Activated T-helper 1 cell treated with Interleukin-2 at 50 U/mL for 16 hours (primary cell): ENCODE data around the gene BLNK.
"Not testable (repeated sequence)": the region's sequence is repeated elsewhere in the genome, so short reads cannot be mapped to it uniquely, and the experiment has no call there.

ENCODE experiments used
- DNase-seq: peaks from one replicate; pipeline ENCODE4 v3.0.0-alpha.2; 2020; ENCODE audit warnings: low read depth

Gene BLNK

DNA sequence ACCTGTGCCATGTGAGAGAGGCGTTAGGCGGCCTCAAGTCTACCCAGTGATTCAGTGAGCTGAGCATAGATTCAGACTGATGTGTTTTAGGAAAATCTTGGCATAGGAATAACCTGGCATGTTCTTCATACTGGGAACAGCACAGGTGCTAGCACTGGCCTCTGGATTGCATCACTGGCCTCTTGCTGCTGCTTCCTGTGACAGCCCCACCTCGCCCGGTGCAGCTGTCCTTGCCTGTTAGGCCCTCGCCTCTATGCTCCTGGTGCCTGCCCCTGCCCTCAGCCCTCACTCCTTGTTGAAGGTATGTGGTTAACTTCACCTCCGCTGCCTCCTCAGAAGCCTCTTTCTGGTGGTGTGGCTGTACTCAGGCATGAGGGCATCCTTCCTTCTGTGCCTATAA is 46.2 kb downstream of the BLNK start:
- DNase-seq, result no peak

DNA sequence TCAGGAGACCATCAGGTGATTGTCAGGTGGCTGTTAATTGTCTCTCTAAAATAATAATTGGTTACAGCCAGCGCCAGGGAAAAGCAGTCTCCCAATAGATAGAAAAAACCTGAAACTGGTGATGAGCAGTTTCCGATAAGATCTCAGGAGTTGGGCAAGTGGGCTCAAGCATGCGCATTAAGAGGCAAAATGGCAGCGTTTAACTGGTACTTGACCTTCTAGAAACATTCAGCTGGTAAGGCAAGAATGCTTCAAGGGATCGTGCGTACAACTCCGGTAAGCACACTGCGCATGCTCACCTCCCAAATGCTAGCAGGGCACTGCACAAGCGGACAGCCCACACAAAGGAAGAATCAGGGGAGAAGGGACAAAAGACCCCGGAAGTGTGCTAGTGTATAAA is 48.5 kb downstream of the BLNK start:
- no peak for DNase-seq

DNA sequence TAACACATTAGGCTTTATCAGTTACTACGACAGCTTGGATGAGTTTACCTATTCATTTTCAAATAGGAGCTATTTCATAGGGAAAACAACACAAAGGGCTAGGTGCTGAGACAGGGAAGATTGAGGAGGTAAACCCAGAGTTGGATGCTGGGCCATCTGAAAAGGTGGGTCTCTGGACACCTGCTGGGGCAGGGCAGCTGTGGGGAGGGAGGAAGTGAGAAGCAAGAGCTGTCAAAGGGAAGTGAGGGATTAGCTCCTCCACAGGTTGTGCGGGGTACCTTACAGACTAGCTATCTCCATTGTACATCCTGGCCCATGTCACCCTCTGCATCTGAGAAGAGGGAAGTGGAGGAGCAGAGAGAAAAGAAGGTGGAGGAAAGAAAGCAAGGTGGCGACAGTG is 48.9 kb downstream of the BLNK start:
- DNase-seq, result no peak

DNA sequence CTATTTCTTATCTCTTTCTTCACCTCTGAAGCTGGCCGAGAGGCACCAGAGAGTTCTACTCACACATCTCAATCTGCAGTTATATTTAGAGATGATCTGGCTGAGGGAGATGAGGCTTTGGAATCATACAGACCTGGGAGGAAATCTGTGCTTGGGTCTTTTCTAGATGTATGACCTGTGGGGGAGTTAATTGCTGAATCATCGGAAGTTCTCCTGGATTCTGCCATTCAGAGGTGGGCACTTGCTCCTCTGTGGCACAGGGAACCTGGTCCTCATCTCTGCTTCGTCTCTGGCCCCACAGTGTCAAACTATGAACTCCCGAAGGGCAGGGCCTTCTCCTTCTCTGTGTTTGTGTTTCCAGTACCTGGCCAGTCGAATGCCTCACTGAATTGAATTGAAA is 52.5 kb downstream of the BLNK start:
- no peak for DNase-seq

DNA sequence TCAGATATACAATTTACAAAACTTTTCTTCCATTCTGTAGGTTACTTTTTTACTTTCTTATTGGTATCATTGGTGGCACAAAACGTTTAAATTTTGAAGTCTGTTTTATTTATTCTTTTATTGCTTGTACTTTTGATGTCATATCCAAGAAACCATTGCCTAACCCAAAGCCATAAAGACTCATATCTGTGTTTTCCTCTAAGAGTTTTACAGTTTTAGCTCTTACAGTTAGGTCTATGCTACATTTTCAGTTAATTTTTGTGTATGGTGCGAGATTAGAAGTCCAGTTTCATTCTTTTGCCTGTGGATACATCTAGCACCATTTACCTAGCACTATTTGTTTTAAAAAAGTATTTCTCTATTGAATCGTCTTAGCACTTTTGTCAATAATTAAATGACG is 53.7 kb downstream of the BLNK start:
- no peak for DNase-seq

DNA sequence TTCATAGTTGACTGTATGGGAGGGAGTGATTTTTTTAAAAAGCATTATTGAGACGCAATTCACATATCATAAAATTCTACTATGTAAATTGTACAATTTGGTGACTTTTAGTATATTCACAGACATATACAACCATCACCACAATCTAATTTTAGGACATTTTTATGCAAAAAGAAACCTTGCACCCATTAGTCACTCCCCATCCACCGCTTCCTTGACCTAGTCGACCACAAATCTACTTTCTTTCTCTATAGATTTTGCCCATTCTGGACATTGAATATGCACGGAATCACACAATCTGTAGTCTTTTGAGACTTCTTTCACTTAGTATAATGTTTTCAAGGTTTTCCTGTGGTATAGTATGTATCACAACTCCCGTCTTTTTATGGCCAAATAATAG is 54.6 kb downstream of the BLNK start:
- no peak for DNase-seq

DNA sequence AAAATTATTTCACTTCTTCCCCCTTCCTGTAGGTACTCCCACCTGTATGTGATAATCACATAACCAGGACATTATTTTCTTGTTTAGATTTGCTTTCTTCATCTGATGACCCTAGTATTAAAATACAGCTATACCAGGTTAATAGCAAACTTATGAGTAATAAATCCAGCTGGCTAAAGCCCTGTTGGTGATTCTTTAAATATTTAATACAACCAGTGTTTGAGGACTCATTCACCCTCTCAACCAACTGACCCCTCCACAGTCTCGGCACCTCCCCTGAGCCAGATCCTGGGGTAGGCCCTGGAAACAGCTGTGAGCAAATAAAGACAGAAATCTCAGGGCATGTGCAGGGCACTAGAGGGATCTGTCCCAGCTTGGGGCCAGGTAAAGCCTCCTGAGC is 58.5 kb downstream of the BLNK start:
- DNase-seq, result no peak

DNA sequence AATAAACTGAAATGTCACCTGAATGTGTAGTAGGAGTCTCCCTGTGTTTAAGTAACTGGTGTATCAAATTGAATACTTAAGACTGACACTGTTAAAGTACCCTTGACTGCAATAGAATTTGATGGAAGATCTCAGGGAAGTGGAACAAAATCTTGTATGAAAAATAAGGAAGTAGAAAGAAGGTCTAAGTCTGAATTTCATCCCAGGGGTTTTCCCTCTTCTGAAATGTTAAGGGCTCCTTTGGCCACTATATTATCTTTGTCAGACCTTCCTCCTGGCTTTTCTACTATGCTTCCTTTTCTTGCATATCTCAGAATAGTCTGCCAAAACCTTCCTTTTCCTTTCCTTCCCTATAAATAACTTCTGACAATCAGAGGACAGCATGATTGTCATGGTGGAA is 59.6 kb downstream of the BLNK start:
- no peak for DNase-seq

DNA sequence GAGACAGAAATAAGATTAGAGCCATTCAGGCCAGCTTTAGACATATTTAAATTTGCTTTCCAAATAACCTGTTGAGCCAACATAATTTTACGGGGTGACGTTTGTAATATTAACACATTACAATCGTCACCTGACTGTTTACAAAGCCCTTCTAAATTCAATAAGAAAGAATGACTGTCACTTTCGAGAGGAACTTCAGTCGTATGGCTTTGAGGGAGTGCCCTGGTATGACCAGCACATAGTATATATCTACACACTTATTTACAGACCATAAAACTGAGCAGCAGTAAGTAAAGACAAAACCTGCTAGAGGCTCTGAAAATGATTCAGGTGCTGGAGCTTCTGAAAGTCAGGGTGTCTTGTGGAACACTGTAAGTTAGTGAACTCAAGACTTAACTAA is 62.4 kb downstream of the BLNK start:
- no peak for DNase-seq

DNA sequence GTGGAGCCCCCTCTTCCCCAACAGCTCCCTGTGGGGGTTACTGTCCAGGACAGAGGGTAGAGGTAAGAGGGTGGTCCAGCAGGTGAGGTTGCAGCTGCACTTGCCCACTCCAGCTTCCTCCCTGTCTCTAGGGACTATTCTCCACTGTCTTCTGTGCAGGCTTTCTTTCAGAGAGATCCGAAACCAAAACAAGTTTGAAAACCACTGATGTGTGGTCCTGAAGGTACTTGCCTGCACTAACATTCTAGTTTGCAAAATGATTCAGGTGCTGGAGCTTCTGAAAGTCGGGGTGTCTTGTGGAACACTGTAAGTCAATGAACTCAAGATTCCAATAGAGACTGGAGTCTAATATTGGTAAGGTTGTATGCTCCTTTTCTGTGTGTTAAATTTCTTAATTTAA is 63.1 kb downstream of the BLNK start:
- no peak for DNase-seq

DNA sequence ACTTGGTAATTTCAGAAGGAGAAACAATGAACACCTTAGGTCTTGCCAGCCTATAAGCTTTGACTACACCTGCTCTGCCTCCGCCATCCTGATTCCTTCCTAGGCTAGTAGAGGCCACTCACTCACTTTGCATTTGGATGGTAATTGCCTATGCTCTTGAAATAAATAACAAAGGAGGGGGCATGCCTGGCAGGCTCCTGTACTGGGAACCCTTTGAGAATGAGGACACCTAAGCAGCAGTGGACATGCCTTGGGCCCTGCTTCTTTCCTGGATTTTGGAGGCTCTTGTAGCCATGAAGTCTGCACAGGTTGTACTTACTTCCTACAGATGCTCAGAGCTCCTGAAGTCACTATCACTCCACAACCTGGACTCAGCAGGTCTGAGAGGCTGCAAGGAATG is 65.8 kb downstream of the BLNK start:
- DNase-seq, result no peak

DNA sequence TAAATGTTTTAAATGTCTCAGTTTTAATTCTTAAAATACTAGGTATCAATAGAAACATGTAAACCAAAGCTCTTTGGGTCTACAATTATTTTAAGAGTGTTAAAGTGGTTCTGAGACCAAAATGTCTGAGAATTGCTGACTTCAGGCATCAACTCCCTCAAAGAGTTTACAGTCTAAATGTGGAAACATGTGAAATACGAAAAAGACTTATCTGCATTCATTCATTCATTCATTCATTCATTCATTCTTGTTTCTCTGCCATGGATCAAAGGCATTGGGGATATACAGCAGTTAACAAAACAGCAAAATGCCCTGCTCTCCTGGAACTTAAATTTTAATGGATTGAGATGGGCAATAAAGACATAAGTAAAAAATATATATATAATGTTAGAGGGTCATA is 69.8 kb downstream of the BLNK start:
- DNase-seq, result no peak

DNA sequence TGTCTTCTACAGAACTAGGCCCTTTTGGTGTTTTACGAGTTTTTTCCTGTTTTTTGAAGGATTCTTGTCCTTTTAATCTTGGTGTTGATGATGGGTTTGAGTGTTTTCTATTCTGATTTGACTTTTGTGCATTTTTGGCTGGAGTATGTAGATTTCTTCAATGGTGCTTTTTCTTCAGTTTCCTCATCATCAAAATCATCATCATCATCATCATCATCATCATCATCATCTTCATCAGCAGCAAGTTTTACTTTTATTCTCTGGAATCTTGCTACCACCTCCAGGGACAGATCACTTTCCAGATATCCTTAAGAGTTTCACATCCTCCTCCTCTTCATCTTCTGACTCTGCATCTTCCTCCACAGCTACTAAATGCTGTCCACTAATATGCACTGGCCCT is 81.9 kb downstream of the BLNK start:
- DNase-seq, result not testable (repeated sequence)

DNA sequence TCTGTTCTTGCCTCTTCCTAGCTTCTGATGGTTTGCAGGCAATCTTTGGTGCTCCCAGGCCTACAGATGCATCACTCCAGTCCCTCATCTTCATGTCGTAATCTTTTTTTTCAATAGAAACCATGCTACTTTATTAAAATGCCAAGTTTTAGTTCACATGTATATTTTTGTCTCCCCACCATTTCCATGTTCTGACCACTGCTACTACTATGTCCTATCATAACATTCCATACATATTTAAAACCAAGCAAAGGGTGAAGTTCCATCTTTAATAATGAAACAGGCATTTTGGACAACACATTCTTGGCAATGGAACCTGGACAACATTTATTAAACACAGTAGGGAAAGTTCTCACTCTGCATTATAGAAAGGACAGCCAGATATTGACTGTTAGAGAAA is 82.5 kb downstream of the BLNK start:
- no peak for DNase-seq

DNA sequence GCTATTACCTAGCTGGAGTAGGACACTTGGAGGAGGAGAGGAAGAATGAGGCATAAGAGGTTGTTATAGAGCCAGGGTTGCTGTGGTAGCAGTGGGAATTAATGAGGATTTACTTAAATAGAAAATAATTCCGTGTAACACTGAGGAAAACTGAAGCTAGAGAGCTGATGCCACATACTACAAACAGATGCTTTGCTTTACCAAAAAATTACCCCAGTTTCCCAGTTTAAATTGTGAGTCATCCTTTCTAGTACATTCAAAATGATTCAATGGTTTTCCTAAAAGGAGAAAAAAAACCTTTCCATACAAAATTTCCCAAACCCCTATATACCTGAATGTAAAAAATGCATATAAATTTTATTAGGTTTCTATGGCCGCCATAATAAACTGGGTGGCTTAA is 82.9 kb downstream of the BLNK start:
- DNase-seq, result no peak

DNA sequence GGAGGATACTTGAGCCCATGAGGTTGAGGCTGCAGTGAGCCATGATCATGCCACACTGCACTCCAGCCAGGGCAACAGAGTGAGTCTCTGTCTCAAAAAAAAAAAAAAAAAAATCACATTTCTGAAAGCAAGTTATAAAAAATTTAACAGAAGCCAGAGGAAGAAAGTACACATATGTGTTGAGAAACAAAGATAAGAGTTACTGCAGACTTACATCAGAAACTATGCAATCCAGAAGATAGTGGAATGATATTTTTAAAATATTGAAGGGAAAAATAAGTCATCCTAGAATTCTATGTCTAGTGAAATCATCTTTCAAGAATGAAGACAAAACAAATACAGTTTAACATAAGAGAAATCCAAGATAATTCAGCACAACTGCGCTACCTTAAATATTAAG is 94.4 kb downstream of the BLNK start:
- DNase-seq, result no peak

DNA sequence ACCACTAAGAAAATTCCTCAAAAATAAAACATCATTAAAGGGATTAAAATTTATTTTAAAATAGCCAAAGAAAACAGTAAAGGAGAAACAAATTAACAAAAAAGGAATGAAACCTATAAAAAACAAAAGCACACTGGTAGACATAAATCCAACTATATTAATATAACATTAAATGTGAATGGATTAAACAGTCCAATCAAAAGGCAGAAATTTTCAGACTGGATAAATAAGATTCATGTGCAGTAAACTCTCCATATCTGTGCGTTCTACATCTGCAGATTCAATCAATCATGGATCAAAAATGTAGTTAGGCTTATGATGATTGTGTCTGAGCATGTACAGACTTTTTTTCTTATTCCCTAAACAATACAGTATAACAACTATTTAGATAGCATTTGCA is 98.7 kb downstream of the BLNK start:
- no peak for DNase-seq

DNA sequence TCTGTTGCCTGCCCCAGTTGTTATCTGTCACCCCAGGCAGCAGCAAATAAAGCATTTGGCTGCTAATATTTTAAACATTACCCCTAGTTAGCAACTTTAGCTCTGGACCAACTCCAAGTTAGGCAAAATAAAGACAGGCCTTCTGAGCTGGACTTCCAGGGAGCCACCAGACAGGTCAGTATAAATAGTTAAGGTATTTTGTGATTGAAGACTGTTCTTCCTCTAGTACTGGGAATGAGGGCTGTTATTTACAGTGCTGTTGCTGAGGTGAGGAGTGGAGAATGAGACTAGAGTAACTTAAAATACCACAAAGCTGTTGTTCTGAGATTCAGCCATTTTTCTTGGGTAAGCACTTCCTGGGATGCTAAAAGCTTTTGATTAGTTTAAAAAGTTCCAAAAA is 101.1 kb downstream of the BLNK start:
- no peak for DNase-seq

DNA sequence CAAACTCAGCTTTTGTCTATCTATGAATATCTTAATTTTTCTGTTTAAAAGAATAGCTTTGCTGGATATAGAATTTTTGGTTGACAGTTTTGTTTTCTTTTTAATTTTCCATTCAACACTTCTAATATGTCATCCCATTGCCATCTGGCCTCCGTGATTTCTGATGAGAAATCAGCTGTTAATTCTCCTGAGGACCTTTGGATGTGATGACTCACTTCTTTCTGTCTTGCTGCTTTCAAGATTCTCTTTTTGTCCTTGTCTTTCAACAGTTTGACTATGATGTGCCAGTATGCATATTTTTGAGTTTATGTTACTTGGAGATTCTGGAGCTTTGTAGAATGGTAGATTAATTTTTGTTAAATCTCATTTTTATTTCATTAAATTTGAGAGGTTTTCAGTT is 102.8 kb downstream of the BLNK start:
- DNase-seq, result no peak

DNA sequence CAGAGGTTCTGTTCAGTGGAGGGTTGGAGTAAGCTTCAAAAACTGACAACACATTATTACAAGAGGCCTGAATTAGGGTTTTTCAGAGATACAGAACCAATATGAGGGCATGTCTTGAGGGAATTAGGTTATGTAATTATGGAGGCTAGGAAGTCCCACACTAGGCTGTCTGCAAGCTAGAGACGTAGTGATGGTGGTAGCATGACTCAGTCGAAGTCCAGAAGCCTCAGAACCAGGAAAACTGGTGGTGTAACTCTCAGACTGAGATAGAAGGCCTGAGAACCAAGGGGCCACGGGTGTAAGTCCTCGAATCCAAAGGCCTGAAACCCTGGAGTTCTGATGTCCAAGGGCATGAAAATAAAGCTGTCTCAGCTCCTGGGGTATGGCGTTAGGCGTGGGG is 105.6 kb downstream of the BLNK start:
- DNase-seq, result no peak

DNA sequence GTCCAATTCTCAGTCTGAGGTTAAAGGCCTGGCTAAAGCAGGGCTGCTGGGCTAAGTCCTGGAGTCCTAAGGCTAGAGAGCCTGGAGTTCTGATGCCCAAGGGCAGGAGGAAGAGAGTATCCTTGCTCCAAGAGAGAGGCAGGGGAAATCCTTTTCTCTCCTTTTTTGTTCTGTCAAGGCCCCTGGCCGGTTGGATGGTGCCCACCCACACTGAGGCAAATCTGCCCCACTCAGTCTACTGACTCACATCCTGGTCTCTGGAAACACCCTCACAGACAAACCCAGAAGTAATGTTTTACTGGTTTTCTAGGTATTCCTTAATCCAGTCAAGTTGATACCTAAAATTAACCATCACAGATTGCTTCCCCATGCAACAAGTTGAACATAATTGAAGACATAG is 118.3 kb downstream of the BLNK start:
- DNase-seq, result no peak

DNA sequence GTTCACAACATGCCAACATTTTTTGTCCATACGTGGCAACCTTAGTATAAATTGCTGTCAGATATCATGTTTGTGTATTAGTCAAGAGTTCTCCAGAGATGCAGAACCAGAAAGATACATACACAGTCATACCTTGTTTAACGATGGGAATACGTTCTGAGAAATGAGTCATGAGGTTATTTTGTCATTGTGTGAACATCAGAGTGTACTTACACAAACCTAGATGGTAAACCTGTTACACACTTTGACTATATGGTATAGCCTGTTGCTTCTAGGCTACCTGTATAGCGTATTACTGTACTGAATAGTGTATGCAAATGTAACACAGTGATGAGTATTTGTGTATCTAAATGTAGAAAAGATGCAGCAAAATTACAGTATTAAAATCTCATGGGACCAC is 118.9 kb downstream of the BLNK start:
- DNase-seq, result no peak
